Measurements from ENCODE around the gene APOL2.

- TF ChIP-seq, protein P1, sequence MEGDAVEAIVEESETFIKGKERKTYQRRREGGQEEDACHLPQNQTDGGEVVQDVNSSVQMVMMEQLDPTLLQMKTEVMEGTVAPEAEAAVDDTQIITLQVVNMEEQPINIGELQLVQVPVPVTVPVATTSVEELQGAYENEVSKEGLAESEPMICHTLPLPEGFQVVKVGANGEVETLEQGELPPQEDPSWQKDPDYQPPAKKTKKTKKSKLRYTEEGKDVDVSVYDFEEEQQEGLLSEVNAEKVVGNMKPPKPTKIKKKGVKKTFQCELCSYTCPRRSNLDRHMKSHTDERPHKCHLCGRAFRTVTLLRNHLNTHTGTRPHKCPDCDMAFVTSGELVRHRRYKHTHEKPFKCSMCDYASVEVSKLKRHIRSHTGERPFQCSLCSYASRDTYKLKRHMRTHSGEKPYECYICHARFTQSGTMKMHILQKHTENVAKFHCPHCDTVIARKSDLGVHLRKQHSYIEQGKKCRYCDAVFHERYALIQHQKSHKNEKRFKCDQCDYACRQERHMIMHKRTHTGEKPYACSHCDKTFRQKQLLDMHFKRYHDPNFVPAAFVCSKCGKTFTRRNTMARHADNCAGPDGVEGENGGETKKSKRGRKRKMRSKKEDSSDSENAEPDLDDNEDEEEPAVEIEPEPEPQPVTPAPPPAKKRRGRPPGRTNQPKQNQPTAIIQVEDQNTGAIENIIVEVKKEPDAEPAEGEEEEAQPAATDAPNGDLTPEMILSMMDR (IDR thresholded peaks at IDR 0.05; ENCODE audit: insufficient read depth, low read depth, low read length), result no peak
- TF ChIP-seq EZH2 (IDR thresholded peaks at IDR 0.05; ENCODE audit: insufficient read depth, low read length), result no peak
Observed at GRCh38 chr22:36191106-36191836, 48.1 kb downstream of the APOL2 start.

Data from astrocyte (in vitro differentiated cells and primary cell).